Fibroblast of skin of left quadriceps (primary cell): ENCODE measurements around the gene RADIL.

Experiments
- DNase-seq, 2 experiments: peaks; one replicate each; pipeline ENCODE4 v3.0.0-alpha.2; 2013; ENCODE audit warnings: low read depth in 2 of 2

The RADIL gene

GRCh38 chr7:4754433-4755010 lies 129.0 kb downstream of the RADIL start:
- DNase-seq: no peak

DNA sequence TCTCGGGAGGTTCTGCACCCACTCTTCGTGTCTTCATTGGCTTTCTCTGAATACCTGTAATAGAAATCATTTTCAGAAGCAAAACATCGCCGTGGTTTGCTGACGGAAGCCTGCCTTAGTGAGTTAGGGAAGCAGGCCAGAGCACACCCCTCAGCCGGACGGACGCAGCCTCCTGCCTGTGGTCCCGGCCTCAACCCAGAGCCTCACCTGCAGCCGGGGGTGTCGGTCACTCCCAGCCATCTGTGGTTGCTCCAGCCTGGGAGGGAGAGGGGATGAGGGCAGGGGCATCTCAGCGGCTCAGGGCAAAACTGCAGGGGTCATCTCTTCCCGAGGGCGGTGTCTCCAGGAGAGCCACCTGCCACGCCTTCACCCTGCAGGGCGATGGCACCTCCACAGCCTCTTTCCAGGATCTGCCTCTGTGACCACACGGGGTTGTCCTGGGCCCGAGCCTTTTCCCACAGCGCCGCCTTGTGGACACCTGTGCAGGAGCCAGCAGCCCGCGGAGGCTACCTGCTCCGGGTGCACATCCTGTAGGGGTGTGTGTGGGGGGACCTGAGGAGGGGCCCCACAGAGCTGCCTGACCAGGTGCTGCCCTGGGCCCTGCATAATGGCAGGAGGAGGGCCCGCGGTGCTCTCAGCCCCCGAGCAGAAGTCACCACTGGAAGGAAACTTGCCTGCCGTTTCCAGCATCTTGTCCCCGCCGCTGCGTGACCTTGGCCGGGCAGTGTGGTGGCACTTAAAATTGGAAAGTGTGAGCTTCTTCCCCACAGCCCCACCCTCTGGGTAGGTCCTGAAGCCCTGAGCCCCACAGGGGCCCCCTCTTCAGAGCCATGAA lies 129.7 kb downstream of the RADIL start:
- no peak for DNase-seq

- DNase-seq: no peak
Observed at GRCh38 chr7:4751398-4751947, 132.0 kb downstream of the RADIL start.

DNA sequence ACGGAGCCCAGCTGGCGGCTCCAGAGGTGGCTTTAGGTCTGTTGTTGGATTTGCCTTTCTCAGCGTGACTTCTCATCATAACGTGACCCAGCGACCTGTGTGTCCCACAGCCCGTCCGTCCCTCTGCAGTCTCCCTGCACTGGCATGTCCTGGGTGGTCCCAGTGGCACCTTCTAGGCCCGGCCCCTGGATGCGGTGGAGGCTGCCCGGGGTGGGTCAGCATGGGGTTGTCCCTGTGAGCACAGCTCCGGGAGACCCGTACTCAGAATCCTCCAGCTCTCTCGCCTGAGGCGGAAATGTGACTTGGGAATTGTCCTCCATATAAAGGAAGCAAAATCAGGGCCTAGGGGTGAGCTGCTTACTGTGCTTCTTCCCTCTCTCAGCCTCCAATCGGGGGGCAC lies 133.7 kb downstream of the RADIL start:
- no peak for DNase-seq

DNA sequence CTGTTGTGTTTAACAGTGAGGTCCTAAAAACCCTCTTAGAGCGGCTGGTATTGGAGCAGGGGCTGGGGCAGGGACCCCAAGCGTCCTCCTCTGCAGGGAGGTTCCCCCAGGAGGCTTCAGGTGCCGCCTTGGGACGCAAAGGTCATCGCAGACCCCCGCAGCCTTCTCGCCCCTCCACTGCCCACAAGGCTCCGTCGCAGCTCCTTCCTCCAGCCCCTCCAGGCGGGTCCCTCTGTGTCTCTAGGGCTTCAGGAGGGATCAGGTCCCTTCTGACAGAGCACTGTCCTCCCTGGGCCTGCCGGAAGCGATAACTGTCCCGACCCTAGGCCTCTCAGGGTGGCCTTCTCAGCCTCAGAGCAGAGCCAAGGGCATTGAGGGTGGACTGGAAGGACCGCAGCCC lies 134.2 kb downstream of the RADIL start:
- DNase-seq: no peak
